ENCODE data around the gene DND1.
A peak's percentile ranks its signal among the peaks of the same experiment; 100 is the strongest.
"Not testable (repeated sequence)": the region's sequence is repeated elsewhere in the genome, so short reads cannot be mapped to it uniquely, and the experiment has no call there.

Gene DND1

DNA sequence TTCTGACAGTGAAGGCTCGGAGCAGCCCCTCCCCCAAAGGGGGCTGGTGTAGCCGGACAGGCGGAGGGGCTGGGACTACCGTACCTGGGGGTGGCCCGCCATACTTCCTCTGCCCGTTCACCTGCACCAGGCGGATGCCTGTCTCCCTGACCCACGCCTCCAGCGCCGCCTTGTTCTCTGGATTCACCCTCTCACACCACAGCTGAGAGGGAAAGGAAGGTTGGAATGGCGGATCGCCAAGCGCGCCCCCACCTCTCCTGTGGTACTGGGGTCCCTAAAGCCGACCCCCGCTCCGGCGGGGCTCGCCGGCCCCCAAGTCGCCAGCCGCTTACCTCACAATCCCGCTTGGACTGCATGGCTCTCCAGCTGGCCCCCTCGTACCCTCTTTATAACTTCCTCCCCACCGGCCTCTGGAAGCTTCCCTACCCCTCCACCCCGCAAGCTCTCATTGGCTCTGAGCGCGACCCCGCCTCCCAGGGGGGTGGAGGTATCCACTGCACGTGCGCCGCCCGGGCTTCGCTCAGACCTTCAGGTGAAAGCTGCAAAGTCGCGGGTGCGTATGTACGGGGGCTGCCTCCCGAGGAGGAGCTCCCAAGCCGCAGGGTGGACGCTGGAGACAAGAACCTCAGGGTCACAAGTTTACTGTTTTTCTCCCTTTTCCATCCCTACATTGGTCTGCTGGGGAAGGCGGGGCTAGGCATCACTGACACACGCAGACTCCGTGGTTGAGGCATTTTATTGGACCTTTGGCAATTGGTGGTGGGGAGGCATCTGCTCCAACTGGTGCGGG, at the start of gene DND1:
Gene DND1, minus strand, starts transcription at position 390 of the 790 bp plus-strand sequence. Its CDS starts 34 bp downstream, at position 356.
- DNase-seq (ENCODE audit: low read depth in 1 of 2, low spot score in 1 of 2): no peak

- DNase-seq (ENCODE audit: low read depth in 1 of 2, low spot score in 1 of 2): not testable (repeated sequence)
Measured at GRCh38 chr5:140721395-140721794, 48.0 kb upstream of the DND1 start.

DNA sequence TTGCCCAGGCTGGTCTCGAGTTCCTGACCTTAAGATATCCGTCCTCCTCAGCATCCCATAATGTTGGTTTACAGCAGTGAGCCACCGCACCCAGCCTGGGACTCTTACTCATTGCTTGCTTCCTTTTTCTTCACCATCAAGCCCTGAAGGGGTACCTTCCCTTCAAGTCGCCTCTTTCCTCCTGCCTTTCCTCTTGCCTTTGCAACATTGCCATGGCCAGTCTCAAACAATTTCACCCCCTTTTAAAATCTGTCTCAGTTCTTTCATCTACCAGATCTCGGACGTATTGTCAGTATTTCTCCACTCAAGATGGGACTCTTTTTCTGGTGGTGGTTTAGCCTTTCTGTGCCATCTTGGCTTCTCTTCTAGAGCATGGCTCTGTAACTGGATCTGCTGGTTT, 47.4 kb upstream of the DND1 start:
- DNase-seq (ENCODE audit: low read depth in 1 of 2, low spot score in 1 of 2): not testable (repeated sequence)

GRCh38 chr5:140718266-140718592, 44.9 kb upstream of the DND1 start:
- no peak for DNase-seq (ENCODE audit: low read depth in 1 of 2, low spot score in 1 of 2)

DNA sequence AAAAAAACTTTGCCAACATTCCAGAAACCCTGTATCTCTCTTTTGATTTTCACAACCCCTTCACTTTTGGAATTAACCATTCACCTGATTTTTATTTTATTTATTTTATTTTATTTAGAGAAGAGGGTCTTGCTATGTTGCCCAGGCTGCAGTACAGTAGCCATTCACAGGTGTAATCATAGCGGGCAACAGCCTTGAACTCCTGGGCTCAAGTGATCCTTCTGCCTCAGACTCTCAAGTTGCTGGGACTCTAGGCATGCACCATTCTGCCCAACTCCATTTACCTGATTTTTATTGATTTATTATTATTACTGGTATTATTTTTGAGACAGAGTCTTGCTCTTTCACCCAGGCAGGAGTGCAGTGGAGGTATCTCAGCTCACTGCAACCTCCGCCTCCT, 42.9 kb upstream of the DND1 start:
- DNase-seq (ENCODE audit: low read depth in 1 of 2, low spot score in 1 of 2): not testable (repeated sequence)

DNA sequence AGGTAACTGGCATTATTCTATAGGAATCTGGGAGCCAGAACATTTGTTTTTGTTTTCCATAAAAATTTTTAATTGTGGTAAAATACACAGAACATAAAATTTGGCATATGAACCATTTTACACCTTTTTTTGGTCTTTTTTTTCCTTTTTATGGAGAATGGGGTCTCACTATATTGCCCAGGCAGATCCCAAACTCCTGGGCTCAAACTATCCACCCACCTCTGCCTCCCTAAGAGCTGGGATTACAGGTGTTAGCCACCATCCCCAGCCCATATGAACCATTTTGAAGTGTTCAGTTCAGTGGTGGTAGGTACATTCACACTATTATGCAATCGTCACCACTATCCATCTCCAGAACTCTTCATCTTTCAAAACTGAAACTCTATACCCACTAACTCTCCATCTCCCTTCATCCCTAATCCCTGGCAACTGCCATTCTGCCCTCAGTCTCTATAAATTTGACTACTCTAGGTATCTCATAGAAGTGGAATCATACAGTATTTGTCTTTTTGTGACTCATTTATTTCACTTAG, 40.3 kb upstream of the DND1 start:
- no peak for DNase-seq (ENCODE audit: low read depth in 1 of 2, low spot score in 1 of 2)

DNA sequence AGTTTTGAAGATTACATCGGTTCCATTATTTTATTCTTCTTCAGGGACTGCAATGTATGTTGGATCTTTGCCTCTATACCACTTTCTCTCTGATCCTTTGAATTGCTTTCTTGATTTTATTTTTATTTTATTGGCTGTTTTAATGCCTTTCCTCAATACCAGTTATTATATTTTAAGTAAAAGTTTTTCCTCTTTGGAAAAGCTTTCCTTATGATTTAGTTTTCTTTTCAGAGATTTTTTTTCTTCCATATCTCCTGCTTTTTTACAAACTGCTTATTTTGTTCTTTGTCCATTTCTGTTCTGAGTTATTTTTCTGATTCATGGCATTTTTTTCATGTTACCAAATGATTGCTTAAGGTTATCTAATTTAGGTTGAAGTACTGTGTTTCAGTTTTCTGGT, 38.4 kb upstream of the DND1 start:
- DNase-seq (ENCODE audit: low read depth in 1 of 2, low spot score in 1 of 2): no peak

- peak; percentile 48 to 78 for DNase-seq (ENCODE audit: low read depth in 1 of 2, low spot score in 1 of 2)
Measured at GRCh38 chr5:140710899-140711552, 37.6 kb upstream of the DND1 start.

DNA sequence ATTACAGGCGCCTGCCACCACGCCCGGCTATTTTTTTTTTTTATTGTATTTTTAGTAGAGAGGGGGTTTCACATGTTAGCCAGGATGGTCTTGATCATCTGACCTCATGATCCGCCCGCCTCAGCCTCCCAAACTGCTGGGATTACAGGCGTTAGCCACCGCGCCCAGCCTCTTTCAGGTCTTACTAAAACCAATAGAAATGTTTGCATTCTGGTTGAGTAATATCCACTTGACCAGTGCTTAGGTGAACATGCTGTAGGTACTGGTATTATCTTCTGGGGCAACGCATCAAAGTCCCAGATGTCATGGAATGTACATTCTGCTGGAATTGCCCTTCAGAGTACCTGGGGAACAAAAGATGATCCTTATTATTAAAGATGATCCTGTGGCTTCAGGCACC, 35.4 kb upstream of the DND1 start:
- not testable (repeated sequence) for DNase-seq (ENCODE audit: low read depth in 1 of 2, low spot score in 1 of 2)

GRCh38 chr5:140707812-140708211, 34.4 kb upstream of the DND1 start:
- DNase-seq (ENCODE audit: low read depth in 1 of 2, low spot score in 1 of 2): no peak

DNA sequence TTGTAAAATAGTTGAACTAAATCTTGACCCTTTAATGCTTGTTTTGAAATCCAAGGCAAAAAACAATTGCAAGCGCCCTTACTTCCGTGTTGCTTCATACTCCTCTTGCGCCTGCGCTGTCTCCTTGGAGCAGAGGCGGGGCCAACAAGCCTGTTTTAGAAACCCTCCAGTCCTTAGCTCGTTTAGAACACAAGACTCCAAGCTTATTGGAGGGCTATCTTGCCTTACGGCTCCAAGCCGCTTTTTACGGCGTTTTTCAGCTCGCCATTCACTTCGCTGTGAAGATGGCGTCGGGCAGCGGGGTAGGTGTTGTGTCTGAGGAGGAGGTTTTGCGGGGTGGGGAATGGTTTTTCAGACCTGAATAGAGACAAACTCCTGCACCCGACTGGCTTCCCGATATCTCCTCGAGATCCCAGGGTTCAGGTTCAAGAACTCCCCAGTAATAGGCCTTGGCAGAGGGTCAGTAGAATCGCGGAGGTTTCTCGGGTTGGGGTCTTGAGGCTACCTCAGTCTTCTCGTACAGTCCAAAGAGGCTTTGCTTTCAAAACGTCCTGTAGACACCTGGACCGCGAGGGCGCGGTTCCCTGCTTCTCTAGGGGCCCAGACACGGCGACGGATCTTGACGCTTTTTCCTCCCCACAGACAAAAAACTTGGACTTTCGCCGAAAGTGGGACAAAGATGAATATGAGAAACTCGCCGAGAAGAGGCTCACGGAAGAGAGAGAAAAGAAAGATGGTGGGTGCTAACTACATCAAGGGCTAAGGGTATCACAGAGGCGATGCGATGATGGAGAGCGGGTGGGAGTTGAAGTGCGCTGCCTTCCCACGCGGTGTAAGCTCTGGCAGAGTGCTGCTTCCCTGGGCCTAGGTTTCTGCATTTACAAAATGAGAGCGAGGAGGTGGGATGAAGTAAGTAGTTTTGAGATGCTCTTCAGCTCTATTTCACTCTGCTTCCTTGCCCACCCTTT, 27.1 kb upstream of the DND1 start, which contains the start of gene ZMAT2:
Gene ZMAT2, plus strand, starts transcription at position 271 of the 968 bp plus-strand sequence. Its CDS starts 14 bp downstream, at position 285.
- peak; percentile 80 to 86 for DNase-seq (ENCODE audit: low read depth in 1 of 2, low spot score in 1 of 2)

DNA sequence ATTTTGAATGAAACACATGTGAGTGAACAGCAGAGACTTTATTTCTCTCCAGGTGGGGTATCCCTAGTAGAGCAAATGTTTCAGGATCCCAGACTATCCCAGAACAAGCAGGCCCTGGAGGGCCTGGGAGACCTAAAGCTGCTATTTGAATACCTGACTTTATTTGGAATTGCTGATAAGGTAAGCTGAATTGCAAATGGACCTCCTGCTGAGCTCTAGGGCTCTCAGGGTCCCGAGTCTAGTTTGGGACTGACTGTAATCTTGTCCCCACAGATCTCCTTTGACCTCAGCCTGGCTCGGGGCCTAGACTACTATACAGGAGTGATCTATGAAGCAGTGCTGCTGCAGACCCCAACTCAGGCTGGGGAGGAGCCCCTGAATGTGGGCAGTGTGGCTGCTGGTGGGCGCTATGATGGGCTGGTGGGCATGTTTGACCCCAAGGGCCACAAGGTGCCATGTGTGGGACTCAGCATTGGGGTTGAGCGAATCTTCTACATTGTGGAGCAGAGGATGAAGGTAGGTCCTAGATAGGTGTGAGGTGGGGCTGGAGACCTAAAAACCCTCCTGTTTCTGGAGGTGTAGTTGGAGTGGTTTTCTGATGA, 23.6 kb upstream of the DND1 start:
- DNase-seq (ENCODE audit: low read depth in 1 of 2, low spot score in 1 of 2): no peak

GRCh38 chr5:140694276-140694675, 20.9 kb upstream of the DND1 start:
- no peak for DNase-seq (ENCODE audit: low read depth in 1 of 2, low spot score in 1 of 2)

DNA sequence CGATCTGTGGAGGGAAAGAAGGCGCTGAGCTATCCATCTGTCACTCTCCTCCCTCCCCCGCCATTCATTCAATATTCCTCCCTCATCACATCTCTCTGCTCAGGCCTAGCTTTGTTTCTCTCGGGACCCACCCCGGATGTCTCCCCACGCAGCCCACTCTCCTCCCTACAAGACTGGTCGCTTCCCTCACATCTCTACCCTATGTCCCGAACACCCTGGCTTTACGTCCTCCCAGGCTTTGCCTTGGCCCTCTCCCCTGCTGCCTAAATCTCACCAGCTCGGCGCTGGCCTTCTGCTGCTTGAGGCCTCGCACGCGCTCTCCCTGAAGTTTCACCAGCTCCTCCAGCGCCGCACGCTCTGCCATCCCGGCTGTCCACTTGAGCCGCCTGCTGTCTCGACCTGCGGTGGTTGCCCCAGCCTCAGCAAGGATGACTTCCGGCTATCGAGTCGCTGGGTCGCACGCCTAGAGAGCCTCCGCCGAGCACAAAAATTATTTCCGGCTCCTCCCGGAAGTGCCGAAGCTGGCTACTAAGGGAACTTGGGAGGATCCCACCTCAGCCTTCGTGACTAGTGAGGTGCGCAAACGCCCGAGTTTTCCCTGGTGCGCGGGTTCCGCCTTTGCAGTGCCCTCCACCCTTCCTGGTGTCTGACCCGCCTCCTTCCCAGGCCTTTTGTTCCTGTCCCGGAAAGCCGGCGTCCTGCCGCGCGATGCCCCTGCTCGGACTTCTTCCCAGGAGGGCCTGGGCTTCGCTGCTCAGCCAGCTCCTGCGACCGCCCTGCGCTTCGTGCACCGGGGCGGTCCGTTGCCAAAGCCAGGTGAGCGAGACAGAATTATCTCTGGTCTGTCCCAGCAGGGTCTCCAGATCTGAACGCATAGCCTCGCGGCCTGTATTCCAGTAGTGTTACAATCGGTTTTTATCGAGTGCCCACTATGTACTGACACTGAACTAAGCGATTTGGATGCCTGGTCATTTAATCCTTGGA, 17.9 kb upstream of the DND1 start, which contains the start of the genes HARS1 and HARS2:
Gene HARS1, minus strand, starts transcription at position 430 of the 984 bp plus-strand sequence. Its CDS starts 66 bp downstream, at position 364.
Gene HARS2, plus strand, starts transcription at position 515 of the 984 bp plus-strand sequence. Its CDS starts 194 bp downstream, at position 709.
- DNase-seq (ENCODE audit: low read depth in 1 of 2, low spot score in 1 of 2): peak; percentile 65 to 73

DNA sequence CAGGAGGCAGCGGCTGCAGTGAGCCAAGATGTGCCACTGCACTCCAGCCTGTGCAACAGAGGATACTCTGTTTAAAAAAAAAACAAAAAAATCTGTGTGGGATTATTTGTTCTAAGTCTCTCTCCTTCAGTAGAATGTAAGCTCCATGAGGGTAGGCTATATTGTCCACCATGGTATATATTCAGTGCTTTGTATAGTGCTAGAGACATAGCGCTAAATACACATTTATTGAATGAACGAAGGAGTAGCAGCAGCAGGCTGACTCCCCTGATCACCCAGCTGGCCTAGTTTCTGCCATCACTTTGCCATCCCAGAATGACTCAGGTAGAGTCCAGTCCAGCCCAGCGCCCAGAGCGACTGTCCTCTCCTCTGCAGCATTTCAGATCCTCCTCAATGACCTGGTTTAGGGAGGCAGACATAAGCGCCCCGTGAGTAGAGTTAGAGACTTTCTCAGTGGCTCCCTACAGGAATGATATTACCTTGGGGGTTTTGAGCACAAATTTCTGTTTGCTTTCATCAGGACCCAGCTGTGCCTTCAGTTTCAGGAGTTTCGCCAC, 17.1 kb upstream of the DND1 start:
- no peak for DNase-seq (ENCODE audit: low read depth in 1 of 2, low spot score in 1 of 2)

DNA sequence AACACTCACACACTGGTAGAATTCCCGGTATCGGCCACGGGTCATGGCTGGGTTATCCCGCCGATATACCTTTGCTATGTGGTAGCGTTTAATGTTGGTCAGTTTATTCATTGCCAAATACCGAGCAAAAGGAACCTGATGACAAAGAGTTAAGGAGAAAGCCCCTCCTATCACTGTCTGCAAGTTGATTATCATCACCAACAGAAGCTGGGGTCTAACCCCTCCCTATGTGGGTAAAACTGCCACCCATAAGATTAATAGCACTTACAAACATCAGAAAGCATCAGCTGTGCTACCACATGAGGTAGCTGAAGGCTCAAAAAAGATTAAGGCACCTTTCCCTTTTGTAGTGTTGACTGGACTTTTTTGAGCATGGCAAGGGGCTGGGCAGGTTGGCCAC, 5.6 kb upstream of the DND1 start:
- DNase-seq (ENCODE audit: low read depth in 1 of 2, low spot score in 1 of 2): no peak

- DNase-seq (ENCODE audit: low read depth in 1 of 2, low spot score in 1 of 2): no peak
Measured at GRCh38 chr5:140677947-140678346, 4.6 kb upstream of the DND1 start.

DNA sequence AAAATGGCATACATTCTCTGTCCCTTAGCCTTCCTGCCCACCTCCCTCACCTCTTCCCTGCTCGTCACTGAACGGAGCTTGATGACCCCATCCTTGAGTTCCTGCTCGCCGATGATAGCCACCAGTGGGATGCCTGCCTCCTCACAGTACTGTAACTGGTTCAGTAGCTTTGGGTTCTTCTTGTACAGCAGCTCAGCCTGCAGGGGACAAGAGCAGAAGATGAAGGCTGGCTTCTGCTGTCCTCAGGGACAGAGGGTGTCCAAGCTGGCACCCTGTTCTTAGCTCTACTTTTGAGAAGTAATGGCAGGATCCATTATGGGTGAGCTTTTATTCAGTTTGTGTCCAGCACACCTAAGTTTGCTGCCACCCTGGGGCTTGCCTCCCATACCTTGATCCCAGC, 1.3 kb upstream of the DND1 start:
- DNase-seq (ENCODE audit: low read depth in 1 of 2, low spot score in 1 of 2): no peak

GRCh38 chr5:140674211-140674610, 835 bp upstream of the DND1 start:
- DNase-seq (ENCODE audit: low read depth in 1 of 2, low spot score in 1 of 2): no peak
